Sciatic nerve (tissue), 2 donors: ENCODE data around the gene CCNT2. TPM values are rescaled to one million over a fixed set of nuclear protein-coding genes. Genes with fewer than 3 reads are reported as not detected.
"Not testable (repeated sequence)": the region's sequence is repeated elsewhere in the genome, so short reads cannot be mapped to it uniquely, and the experiment has no call there.

ENCODE experiments used
- ATAC-seq: fragments of 200-7000 bp; cut with Tn5 transposase; one replicate; pipeline ENCODE4 v1.9.1; 2020; ENCODE audit warnings: mild to moderate bottlenecking, moderate library complexity
- DNase-seq: peaks from one replicate; pipeline ENCODE4 v3.0.0-alpha.2; 2020; ENCODE audit warnings: low spot score
- intact Hi-C: fragments of 100-400 bp; cut with DNase I; formaldehyde crosslinking; loops from one replicate; pipeline ENCODE4 v1.14.2; 2022
- total RNA-seq: library from RNA; stranded (reverse); fragmentation: NEBNext Ultra II Directional; extraction: Animal tissue kit (Norgen Biotek cat#: 25700); gene quantifications from one replicate; pipeline ENCODE4 v1.2.1, GENCODE V29; 2021
- donor health status: DM: no; HTN: no; CAD: no.
- donor health status: DM: no; HTN: no; CAD: no.

CCNT2 gene
- total RNA-seq, 1 donor from 2014 or later = 56.7 TPM

- no peak for DNase-seq
- no peak for ATAC-seq
- intact Hi-C loops = no loop called here
Observed at GRCh38 chr2:134957477-134957876, 38.9 kb downstream of the CCNT2 start.

DNA sequence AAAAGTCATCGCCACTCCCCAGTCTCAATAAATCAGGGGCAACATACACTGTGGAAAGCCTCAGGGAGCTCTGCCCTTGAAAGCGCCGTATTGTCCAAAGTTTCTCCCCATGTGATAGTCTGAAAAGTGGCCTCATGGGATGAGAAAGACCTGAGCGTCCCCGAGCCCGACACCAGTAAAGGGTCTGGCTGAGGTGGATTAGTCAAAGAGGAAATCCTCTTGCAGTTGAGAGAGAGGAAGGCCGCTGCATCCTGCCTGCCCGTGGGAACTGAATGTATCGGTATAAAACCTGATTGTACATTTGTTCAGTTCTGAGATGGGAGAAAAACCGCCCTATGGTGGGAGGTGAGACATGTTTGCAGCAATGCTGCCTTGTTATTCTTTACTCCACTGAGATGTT lies 48.5 kb downstream of the CCNT2 start:
- DNase-seq, intact Hi-C loops: not testable (repeated sequence)

GRCh38 chr2:134973241-134974138 lies 54.9 kb downstream of the CCNT2 start:
- intact Hi-C loops = no loop called here

More for the DNA sequence above, 48.5 kb downstream of the CCNT2 start:
- not testable (repeated sequence) for ATAC-seq

DNA sequence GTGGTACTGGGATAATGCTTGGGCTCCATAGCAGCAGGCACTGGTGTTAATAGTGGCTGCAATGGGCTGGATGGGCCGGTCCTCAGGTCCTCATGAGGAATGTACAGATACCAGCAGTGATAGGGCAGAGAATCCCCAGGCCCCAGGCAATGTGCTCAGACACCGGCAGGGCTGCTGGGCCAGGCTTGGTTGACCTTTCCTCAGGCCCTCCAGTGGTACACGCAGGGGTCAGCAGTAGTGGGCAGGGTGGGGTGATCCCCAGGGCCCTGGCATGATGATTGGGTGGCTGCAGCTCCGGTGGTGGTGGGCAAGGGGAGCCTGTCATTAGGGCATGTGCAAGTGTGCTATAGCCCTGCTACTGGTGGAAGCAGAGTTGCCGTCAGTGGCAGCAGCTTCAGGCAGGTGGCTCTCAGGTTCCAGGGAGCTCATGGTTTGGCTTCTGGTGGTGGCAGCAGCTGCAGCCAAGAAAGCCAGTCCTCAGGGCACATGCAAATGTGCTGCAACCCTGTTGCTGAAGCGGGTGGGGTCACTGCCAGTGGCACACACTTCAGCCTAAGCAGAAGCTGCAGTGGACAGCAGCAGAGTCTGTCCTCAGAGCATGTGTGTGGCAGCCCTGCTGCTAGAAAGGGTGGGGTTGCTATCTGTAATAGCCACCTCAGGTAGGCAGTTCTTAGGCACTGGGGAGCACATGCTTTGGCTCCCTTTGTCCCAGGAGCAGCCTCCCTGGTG lies 56.8 kb downstream of the CCNT2 start:
- DNase-seq = no peak
- no peak for ATAC-seq
- intact Hi-C loops = no loop called here

More at GRCh38 chr2:134973241-134974138, 54.9 kb downstream of the CCNT2 start:
- DNase-seq = no peak
- ATAC-seq = no peak

GRCh38 chr2:134976074-134976702 lies 57.6 kb downstream of the CCNT2 start:
- intact Hi-C loops = no loop called here
- no peak for DNase-seq
- ATAC-seq = no peak

- DNase-seq, intact Hi-C loops, ATAC-seq: not testable (repeated sequence)
Observed at GRCh38 chr2:134977104-134977503, 58.5 kb downstream of the CCNT2 start.

- intact Hi-C loops = no loop called here
- ATAC-seq (no peak), DNase-seq (no peak)
Observed at GRCh38 chr2:134979221-134979620, 60.6 kb downstream of the CCNT2 start.

DNA sequence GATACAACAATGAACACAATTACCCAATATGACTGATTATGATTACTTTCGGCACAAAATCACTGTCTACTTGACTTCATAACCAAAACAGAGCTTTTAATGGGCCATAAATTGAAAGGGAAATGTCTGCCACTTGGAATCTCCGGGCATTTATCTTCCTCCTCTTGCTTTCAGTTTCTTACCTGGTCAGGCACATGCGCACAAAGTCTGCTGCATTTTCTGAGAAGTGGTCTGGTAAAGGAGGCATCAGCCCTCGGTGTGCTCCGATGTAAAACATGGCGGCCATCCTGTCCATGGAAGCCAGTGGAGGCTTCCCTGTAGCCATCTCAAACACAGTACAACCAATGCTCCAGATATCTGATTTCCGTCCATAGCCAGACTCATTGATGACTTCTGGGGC lies 62.0 kb downstream of the CCNT2 start:
- DNase-seq = no peak
- ATAC-seq = no peak
- intact Hi-C loops = no loop called here

- ATAC-seq (no peak), DNase-seq (no peak)
- intact Hi-C loops = no loop called here
Observed at GRCh38 chr2:134982603-134983002, 64.0 kb downstream of the CCNT2 start.

DNA sequence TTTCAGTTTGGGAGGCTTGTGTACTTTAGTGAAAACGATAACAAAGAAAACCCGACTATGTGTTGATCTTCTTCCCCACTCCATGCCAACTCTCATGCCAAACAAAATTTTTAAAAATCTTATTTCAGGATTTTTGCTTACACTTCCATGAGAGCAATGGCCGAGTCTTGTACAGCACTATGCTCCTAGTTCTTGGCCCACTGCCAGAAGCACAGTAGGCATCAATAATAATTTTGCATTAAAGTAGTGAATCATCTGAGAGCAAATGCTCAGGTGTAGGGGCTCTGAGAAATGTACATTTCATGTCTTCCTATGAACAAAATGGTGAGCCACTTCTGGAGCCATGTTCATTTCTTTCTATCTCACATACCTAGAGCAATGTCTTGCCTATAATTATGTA lies 66.4 kb downstream of the CCNT2 start:
- ATAC-seq = no peak
- intact Hi-C loops = no loop called here

DNA sequence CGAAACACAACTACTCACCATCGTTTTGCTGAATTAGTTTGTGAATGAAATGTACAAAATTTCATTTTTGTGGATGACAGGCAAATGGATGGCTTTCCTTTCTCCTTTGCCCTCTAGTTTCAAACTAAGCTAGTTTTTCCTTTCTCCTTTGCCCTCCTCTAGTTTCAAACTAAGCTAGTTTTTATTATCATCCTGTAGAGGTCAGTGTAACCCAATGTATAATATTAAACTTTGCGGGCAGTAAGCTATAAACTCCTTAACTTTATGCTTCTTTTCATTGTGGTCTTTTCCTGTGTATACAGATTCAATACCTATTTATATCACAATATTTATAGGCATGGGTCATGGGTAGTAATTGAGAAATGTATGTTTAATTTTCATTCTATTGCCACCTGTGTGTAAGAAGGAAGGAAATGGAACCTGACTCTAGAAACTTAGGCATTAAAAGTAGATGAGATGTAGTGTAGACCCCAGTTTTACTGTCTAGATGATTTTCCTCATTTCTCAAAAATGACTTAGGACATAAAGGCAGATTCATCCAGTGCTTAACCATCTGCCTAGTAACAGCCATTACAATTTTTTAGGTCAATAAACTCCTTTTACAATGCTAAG lies 70.5 kb downstream of the CCNT2 start:
- ATAC-seq = no peak

More for the DNA sequence above, 66.4 kb downstream of the CCNT2 start:
- no peak for DNase-seq

GRCh38 chr2:134999521-134999920 lies 80.9 kb downstream of the CCNT2 start:
- intact Hi-C loops = no loop called here
- ATAC-seq (no peak), DNase-seq (no peak)

More for the DNA sequence above, 70.5 kb downstream of the CCNT2 start:
- DNase-seq = no peak
- intact Hi-C loops = no loop called here

- intact Hi-C loops = loop anchor here (10.0 kb wide), 1 partner anchor 592 kb away; no protein-coding TSS in a partner anchor
- no peak for DNase-seq
- no peak for ATAC-seq
Observed at GRCh38 chr2:135002836-135003235, 84.2 kb downstream of the CCNT2 start.

DNA sequence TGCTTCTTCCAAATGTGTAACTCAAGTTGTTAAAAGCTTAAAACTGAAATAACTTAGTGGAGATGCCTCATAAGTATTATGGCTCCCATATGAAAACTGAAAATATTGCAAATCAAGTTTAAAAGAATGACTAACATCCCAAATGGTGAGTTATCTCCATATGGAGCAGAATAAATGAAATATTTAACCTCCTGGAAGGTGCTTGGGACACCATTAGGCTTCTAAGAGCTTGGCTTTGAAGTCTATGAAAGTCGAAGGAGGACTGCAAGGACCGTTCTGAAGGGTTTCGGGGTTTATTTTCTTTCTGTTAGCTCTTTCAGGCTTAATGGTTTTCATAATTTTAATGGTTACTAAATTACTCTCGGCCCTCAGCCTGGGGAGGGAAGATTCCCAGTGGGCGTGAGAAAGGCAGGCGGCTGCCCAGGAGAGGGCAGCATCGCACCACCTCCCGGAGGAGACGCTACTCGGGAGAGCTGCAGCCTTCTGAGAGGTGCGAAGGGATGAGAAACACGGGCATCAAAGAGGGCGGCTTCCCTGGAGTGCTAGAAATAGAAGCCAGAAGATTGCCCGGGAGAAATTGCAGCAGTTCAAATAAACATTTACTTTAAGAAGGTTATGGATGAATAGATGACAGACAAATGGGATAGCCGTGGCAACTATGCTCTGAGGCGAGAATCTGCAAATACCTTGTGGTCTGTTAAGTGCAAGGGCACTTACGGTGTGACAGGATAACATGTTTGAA lies 85.6 kb downstream of the CCNT2 start:
- intact Hi-C loops = loop anchor here (10.0 kb wide), 1 partner anchor 591 kb away; no protein-coding TSS in a partner anchor
- DNase-seq (peak; percentile 81), ATAC-seq (peak; percentile 95)

- intact Hi-C loops = loop anchor here (10.0 kb wide), 1 partner anchor 589 kb away; no protein-coding TSS in a partner anchor
- ATAC-seq (no peak), DNase-seq (no peak)
Observed at GRCh38 chr2:135005753-135006152, 87.1 kb downstream of the CCNT2 start.
